GM18526 (cell line): Measurements from ENCODE around the gene RFX5.

Experiments used
- POLR2A ChIP-seq: IDR thresholded peaks from 3 replicates; pipeline ENCODE4 v1.6.1; 2011; ENCODE audit not compliant: insufficient read length; ENCODE audit errors: extremely low read depth

The RFX5 gene

DNA sequence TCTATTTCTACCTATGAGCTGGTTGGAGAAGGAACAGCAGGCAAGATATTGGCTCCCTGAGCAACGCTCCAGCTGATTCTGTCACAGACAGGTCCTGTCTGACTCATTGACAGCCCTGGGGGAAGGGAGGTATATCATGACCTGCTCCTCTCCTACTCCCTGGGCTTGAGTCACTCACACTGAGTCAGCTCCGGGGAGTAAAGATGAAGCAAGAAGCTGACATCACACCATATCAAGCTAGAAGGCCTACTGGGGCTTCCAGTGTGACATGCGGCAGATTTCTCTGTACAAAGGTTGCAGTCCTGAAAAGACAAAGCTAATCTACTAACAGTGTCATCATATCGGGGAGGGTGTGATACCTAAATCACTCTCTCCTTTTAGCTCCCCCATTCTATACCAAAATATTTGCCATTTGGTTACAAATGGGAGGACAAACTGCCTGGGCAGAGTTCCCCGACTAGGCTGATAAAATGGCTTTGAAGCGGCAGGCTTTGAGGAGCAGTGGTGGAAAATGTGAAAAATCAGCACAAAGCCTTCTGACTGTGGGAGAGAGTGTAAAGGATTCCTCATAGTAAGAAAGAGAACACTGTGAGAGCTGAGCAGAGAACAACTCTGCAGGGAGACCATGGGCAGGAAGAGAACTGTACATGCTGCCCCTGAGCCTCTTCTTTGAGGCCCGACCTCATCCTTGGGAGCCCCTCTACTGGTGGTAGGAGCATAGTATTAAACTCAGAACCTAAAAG is 35.3 kb downstream of the RFX5 start:
- no peak for TF ChIP-seq POLR2A

DNA sequence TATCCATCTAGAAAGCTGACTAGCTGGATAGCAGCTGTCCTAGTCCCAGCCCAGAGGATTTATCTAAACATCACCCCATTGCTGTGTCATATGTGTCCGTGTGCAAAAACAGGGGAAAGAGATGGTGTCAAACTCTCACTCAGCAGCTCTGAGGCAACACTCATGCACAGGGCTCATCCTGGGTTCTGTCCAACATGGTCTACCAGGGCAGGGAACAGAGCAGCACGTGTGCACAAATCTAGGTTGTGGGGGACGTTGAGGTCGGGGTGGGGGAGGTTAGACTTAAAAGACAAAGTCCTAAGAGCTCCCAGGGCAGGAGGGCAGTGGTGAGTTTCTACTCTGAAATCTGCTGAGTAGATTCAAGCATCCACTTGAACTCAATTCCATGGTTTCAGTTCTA is 36.0 kb downstream of the RFX5 start:
- TF ChIP-seq POLR2A: no peak

DNA sequence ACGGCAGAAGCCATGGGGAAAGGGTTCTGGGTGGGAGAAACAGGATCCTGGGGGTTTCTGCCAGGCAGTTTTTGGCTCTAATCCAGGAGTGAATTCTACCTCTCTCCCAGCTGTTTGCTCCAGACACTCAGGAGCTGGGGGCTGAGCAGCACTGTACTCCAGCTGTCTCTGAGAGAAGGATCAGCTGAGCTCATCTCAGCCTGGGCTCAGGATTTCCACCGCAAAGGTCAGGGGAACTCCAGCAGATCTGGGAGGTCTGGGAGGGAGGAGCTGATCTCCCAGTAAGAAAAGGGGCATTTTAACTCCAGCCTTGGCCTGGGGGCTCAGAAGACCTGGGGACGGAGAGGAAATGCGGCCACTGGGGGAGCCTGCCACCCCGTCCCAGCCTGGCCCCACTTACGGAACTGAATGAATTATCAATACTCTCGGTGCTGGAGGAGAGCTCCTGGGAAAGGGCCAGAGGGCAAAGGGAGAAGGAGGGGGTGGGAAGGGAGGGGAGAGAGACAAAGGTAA is 37.2 kb downstream of the RFX5 start:
- no peak for TF ChIP-seq POLR2A

DNA sequence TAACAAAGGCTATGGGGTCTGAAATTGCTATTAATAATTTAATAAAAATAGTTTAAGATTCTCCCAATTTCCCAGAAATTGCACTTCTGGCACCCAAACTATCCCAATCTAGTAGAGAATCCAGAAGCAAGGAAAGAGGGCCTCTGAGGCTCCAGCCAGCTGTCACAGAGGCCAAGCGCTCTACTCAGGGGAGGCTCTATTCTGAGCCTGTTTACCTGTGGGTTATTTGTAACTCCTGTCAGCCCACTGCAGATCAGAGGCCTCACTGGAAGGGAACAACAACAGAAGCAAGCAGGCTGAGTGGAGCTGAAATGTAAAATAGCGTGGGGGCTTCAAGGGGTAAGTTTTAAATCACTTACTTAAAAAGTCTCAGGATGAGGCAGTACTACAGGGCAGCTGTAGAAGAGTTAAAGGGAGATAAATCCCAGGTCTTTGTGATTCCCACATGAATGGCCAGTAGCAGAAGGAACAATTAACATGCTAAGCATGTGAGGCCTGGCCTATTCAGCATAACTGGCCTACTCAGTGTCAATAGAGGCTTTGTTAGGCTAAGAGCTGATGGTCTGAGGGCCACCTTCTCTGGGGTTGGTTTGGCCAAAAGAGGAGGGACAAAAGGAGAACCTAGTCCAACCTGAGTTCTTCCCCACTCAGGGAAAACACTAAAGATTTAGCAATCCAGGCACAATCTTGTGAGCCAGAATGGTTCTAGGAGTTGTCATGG is 52.1 kb downstream of the RFX5 start:
- no peak for TF ChIP-seq POLR2A

DNA sequence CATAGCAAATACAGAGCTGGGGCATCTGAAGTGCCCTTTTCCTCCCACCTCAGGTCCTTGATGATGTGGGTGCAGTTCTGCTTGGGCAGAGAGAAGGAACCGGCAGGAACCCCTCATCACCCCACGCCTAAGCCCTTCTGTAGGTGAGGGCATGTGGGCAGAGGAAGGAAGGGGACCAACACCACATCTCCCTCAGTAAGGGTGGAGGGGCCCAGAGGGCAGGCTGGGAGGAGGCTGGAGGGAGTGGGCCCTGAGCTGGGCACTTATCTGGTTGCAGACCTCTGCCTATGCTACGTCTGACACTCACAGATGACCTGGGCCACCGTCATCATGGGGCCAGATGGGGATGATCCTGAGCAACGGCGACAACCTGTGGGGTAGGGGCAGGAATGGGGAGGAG is 54.0 kb downstream of the RFX5 start:
- TF ChIP-seq POLR2A: no peak

DNA sequence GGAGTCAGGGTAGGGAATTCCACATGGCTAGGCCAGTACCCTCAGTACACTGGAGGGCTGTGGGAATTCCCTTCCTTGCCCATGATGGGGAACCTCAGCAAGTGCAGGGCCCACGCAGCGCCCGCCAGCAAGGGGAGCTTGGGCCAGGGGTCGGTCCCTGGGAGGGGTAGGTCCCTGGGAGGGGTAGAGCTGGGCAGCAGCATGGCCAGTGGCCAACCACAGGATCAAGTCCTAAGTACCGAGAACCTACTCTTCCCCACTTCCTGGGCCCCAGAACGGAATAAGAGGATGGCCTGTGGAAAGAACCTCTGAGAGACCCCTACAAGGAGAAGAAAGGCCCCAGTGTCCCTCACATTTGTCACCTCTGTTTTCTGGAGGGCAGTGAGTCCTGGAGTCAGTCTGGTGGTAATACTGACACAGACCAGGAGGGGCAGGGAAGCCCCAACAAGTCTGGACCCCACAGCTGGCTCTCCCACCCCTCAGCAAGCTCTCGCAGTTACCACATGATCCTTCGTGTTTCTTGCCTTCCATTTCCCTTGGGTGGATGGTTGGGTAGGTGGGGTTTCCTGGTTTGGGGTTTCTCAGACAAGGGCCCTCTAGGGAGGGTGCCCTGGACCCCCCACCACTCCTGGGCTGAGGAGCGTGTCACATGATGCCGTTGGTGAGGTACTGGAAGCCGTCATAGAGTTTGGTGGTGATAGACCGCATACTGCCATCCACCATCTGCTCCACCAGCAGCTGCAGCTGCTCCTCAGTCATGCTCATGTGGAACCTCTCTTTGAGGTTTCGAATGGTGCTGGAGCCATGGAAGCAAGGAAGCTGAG is 54.6 kb downstream of the RFX5 start:
- no peak for TF ChIP-seq POLR2A

DNA sequence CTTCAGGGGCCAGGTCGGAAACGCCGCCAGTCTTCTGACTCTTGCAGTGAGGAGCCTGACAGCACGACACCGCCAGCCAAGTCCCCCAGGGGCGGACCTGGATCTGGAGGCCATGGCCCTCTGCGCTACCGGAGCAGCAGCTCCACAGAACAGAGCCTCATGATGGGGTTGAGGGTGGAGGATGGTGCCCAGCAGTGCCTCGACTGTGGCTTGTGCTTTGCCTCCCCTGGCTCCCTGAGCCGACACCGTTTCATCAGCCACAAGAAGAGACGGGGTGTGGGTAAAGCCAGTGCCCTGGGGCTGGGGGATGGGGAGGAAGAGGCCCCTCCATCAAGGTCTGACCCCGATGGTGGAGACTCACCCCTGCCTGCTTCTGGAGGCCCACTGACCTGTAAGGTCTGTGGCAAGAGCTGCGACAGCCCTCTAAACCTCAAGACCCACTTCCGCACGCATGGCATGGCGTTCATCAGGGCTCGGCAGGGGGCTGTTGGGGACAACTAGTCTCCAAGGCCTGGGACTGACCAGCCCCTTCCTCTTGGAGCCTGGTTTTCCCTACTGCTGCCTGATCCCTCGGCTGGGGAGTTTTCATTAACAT is 56.2 kb downstream of the RFX5 start:
- TF ChIP-seq POLR2A: no peak
